GM12878 (cell line): ENCODE measurements around the gene DNAJC27. TPM values are rescaled to one million over a fixed set of nuclear protein-coding genes. Genes with fewer than 3 reads are reported as not detected.

Experiments
- ATAC-seq: fragments of 200-7000 bp; cut with Tn5 transposase; 3 replicates; pipeline ENCODE4 v1.9.1; 2020; ENCODE audit warnings: mild to moderate bottlenecking, moderate library complexity
- BruUV-seq: library from RNA; stranded (reverse); fragments of 400-500 nt; replicated peaks from 2 replicates; lab custom pipeline; 2021; lab: Mats Ljungman, UMichigan
- CTCF ChIA-PET: fragments of 300-600 bp; sonication (Branson Sonifier 250); formaldehyde crosslinking; extraction: SDS; loops from one replicate; lab custom pipeline; 2021; ENCODE audit warnings: inconsistent platforms; lab: Yijun Ruan, JAX
- POLR2A ChIA-PET: fragments of 350-600 bp; formaldehyde crosslinking; extraction: SDS; loops from one replicate; lab custom pipeline; 2021; ENCODE audit warnings: inconsistent platforms; lab: Charles Lee
- RAD21 ChIA-PET: fragments of 300-600 bp; sonication (Branson Sonifier 250); formaldehyde crosslinking; loops from one replicate; lab custom pipeline; 2023; ENCODE audit warnings: antibody characterized with exemption; ENCODE audit not compliant: unreplicated experiment; lab: Charles Lee
- SMC1A ChIA-PET: fragments of 300-600 bp; sonication (Branson Sonifier 250); formaldehyde crosslinking; loops from one replicate; lab custom pipeline; 2023; ENCODE audit not compliant: unreplicated experiment, uncharacterized antibody; lab: Charles Lee
- DNase-seq: peaks from one replicate; pipeline ENCODE4 v3.0.0-alpha.2; 2011; ENCODE audit warnings: low read depth, low spot score
- FAIRE-seq: peaks from 3 replicates; lab custom pipeline; 2011; peaks lifted over from hg19 to GRCh38; lab: Jason Lieb, UNC
- H2AFZ ChIP-seq: 2 replicates; pipeline ENCODE4 v1.6.0; 2011; ENCODE audit warnings: low read depth, low read length, control low read depth; ENCODE audit not compliant: control insufficient read depth
- H3K27ac ChIP-seq: 2 replicates; pipeline ENCODE4 v1.5.1; 2011; ENCODE audit warnings: control low read depth; ENCODE audit not compliant: control insufficient read depth, insufficient read depth
- H3K27me3 ChIP-seq, 2 experiments: replicated peaks in 1 of 2; 2 replicates each; pipeline versions ENCODE4 v1.6.0 to v1.6.1; 2011; ENCODE audit warnings: low read length in 1 of 2; ENCODE audit not compliant: control insufficient read depth in 2 of 2, insufficient read depth in 2 of 2
- H3K36me3 ChIP-seq, 2 experiments: 2 replicates each; pipeline ENCODE4 v1.5.1; 2011; ENCODE audit warnings: low read length in 1 of 2; ENCODE audit not compliant: control insufficient read depth in 2 of 2, insufficient read depth in 2 of 2
- H3K4me1 ChIP-seq: 2 replicates; pipeline ENCODE4 v1.6.1; 2011; ENCODE audit warnings: mild to moderate bottlenecking, low read length, moderate library complexity, mixed read lengths; ENCODE audit not compliant: control insufficient read depth, insufficient read depth
- H3K4me2 ChIP-seq: 2 replicates; pipeline ENCODE4 v1.6.0; 2011; ENCODE audit warnings: control low read depth; ENCODE audit not compliant: control insufficient read depth, insufficient read depth
- H3K4me3 ChIP-seq: fragments of 200-600 bp; sonication (generic); 2 replicates; pipeline ENCODE4 v1.5.1; 2016
- H3K79me2 ChIP-seq: 2 replicates; pipeline ENCODE4 v1.6.0; 2011; ENCODE audit warnings: low read length; ENCODE audit not compliant: control insufficient read depth, insufficient read depth
- H3K9ac ChIP-seq: 2 replicates; pipeline ENCODE4 v1.8.0; 2011; ENCODE audit warnings: low read length, control low read depth, mixed read lengths; ENCODE audit not compliant: control insufficient read depth, insufficient read depth
- H3K9me3 ChIP-seq: replicated peaks from 3 replicates; pipeline ENCODE4 v1.5.1; 2011; ENCODE audit warnings: mild to moderate bottlenecking, low read length; ENCODE audit not compliant: control insufficient read depth, insufficient read depth
- H4K20me1 ChIP-seq: 2 replicates; pipeline ENCODE4 v1.6.0; 2011; ENCODE audit not compliant: control insufficient read depth, insufficient read depth
- CREM ChIP-seq: IDR thresholded peaks from 2 replicates; pipeline ENCODE4 v1.6.1; 2014; ENCODE audit warnings: antibody characterized with exemption, low read depth
- FOXK2 ChIP-seq: fragments of 450-650 bp; IDR thresholded peaks from 2 replicates; pipeline ENCODE4 v1.6.1; 2017; ENCODE audit warnings: mild to moderate bottlenecking, moderate library complexity
- FOXM1 ChIP-seq: IDR thresholded peaks from 2 replicates; pipeline ENCODE4 v1.6.1; 2012; ENCODE audit warnings: low read depth, mild to moderate bottlenecking, inconsistent platforms, low read length, moderate library complexity
- KAT2A ChIP-seq: conservative IDR thresholded peaks from 2 replicates; pipeline ENCODE4 v1.6.1; 2011; ENCODE audit warnings: low read depth, low read length; ENCODE audit not compliant: control insufficient read depth
- MEF2A ChIP-seq: IDR thresholded peaks from 2 replicates; pipeline ENCODE4 v1.6.1; 2011; ENCODE audit warnings: low read depth, mild to moderate bottlenecking, low read length, moderate library complexity; ENCODE audit not compliant: insufficient read depth
- NFYA ChIP-seq: IDR thresholded peaks from 2 replicates; pipeline ENCODE4 v1.6.1; 2011; ENCODE audit warnings: low read depth, mild to moderate bottlenecking, low read length, improper control_type of control experiment, borderline replicate concordance
- PRDM15 ChIP-seq: fragments of 450-650 bp; formaldehyde crosslinking; IDR thresholded peaks from 2 replicates; pipeline ENCODE4 v1.4.0; 2020; ENCODE audit warnings: mild to moderate bottlenecking, moderate library complexity
- RFX5 ChIP-seq: IDR thresholded peaks from 2 replicates; pipeline ENCODE4 v1.6.1; 2011; ENCODE audit warnings: low read depth, low read length, improper control_type of control experiment
- RUNX3 ChIP-seq: IDR thresholded peaks from 2 replicates; pipeline ENCODE4 v1.6.1; 2012; ENCODE audit warnings: low read length, inconsistent platforms
- SREBF2 ChIP-seq: IDR thresholded peaks from 2 replicates; pipeline ENCODE4 v1.6.1; 2012; ENCODE audit warnings: mild to moderate bottlenecking, low read length
- SUPT20H ChIP-seq: IDR thresholded peaks from 2 replicates; pipeline ENCODE4 v1.6.1; 2011; ENCODE audit warnings: low read depth, mild to moderate bottlenecking, low read length, moderate library complexity, borderline replicate concordance; ENCODE audit not compliant: control insufficient read depth
- TAF1 ChIP-seq: IDR thresholded peaks from 2 replicates; pipeline ENCODE4 v1.6.1; 2011; ENCODE audit warnings: mild to moderate bottlenecking, low read depth, low read length, borderline replicate concordance
- ZZZ3 ChIP-seq: IDR thresholded peaks from 2 replicates; pipeline ENCODE4 v1.6.1; 2011; ENCODE audit warnings: low read depth; ENCODE audit not compliant: control insufficient read depth, insufficient read length
- WGBS: methylation state at CpG from one replicate; pipeline ENCODE4 v1.1.6; 2016; ENCODE audit warnings: low lambda C conversion rate; ENCODE audit not compliant: insufficient replicate concordance, insufficient coverage; ENCODE audit errors: missing lambda C conversion rate; 5-methylcytosine and 5-hydroxymethylcytosine counted together
- in situ Hi-C: fragments of 300-500 bp; cut with MboI; formaldehyde crosslinking; loops from 9 replicates; pipeline ENCODE4 v1.14.3; 2018; ENCODE audit warnings: mixed read lengths
- intact Hi-C: fragments of 100-400 bp; cut with micrococcal nuclease; formaldehyde crosslinking; loops from one replicate; pipeline ENCODE4 v1.14.2; 2022; ENCODE audit not compliant: unreplicated experiment
- polyA plus RNA-seq, 11 experiments: library from polyadenylated mRNA; depleted of rRNA in 4 of 11; unstranded in 6 of 11; stranded (reverse) in 5 of 11; fragments of >200 nt; fragmentation: Nextera tagmentation in 4 of 11; fragmentation: Illumina TruSeq in 1 of 11; extraction: Ambion mirVana in 4 of 11; extraction: Trizol in 1 of 11; gene quantifications; 1 replicate in 1 of 11; 2 replicates in 10 of 11; pipeline versions ENCODE4 v1.2.1 to v1.2.3, GENCODE V29; 2011 to 2016; ENCODE audit warnings: inconsistent platforms in 2 of 11, missing spikeins in 2 of 11, low read depth in 1 of 11
- total RNA-seq, 4 experiments: library from RNA; depleted of rRNA in 3 of 4; stranded (reverse); fragments of >200 nt in 3 of 4; fragmentation: Illumina TruSeq in 1 of 4; extraction: Trizol in 1 of 4; gene quantifications; 2 replicates each; pipeline versions ENCODE4 v1.2.1 to v1.2.3, GENCODE V29; 2013 to 2021
- TF ChIP-seq, protein P1 (sequence below), 3 experiments: IDR thresholded peaks in 2 of 3; conservative IDR thresholded peaks in 1 of 3; 2 replicates each; pipeline ENCODE4 v1.5.1; 2011; ENCODE audit warnings: low read depth in 3 of 3, low read length in 3 of 3, mild to moderate bottlenecking in 3 of 3, control low read depth in 2 of 3, moderate library complexity in 2 of 3, inconsistent platforms in 1 of 3, mixed read lengths in 1 of 3; ENCODE audit not compliant: control insufficient read depth in 2 of 3, insufficient read depth in 1 of 3; ENCODE audit errors: extremely low read depth in 1 of 3
- TF ChIP-seq, protein P2 (sequence below): fragments of 450-650 bp; IDR thresholded peaks from 2 replicates; pipeline ENCODE4 v1.6.1; 2016; ENCODE audit warnings: mild to moderate bottlenecking
- TF ChIP-seq, protein P3 (sequence below): fragments of 150-350 bp; IDR thresholded peaks from 2 replicates; pipeline ENCODE4 v1.6.1; 2014; ENCODE audit warnings: mild to moderate bottlenecking, low read depth, low read length

DNAJC27 gene
- total and polyA plus RNA-seq, 10 of the 15 experiments (the other 5 are each of a cell fraction or from before 2014, with no cell fraction given) = 0.95 to 9.6 (median 3.7) TPM

DNA sequence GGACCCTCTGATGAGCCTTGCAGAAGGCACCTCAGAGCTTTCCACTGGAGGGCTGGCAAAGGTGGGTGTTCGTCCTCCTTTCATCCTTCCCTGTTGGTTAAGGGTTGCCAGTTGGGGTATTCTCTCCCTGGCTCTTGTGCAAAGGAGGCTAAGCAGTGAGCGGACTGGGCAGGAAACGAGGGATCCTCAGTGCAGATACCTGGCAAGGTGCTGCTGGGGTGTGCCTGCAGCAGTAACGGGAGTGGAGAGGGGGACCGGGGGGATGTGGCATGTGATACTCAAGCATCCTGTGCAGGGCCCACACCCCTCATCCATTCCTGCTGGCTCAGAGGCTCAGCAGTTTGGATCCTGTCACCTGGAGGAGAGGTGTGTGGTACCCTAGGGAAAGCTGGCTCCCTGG lies 47.5 kb downstream of the DNAJC27 start:
- no peak for DNase-seq
- SMC1A ChIA-PET = no interaction called here
- BruUV-seq = no TSS peak
- no peak for FAIRE-seq
- Histone ChIP-seq H3K27ac (no peak overlapping the region), H3K36me3 (no peaks in the 10 kb centered on the region), H3K27me3 (no peaks in the 10 kb centered on the region), H3K9ac (no peak overlapping the region), H3K79me2 (peaks cover 4% of the 10 kb centered on the region), H3K9me3 (no peaks in the 10 kb centered on the region), H4K20me1 (no peaks in the 10 kb centered on the region), H3K4me2 (no peak overlapping the region), H3K4me3 (no peak overlapping the region), H2AFZ (no peak overlapping the region), H3K4me1 (peaks cover 18% of the 10 kb centered on the region)
- 87% methylated on average over 3 of the region's 5 CpGs for WGBS
- intact Hi-C loops = no loop called here
- no peak for ATAC-seq
- CTCF ChIA-PET = interaction anchor here (0.5 to 1.1 kb wide), 3 partner anchors 40 to 1622 kb away, joined by 3 read pairs; no protein-coding TSS in a partner anchor
- POLR2A ChIA-PET = no interaction called here
- RAD21 ChIA-PET = no interaction called here
- in situ Hi-C loops = no loop called here
- TF ChIP-seq, protein P1, sequence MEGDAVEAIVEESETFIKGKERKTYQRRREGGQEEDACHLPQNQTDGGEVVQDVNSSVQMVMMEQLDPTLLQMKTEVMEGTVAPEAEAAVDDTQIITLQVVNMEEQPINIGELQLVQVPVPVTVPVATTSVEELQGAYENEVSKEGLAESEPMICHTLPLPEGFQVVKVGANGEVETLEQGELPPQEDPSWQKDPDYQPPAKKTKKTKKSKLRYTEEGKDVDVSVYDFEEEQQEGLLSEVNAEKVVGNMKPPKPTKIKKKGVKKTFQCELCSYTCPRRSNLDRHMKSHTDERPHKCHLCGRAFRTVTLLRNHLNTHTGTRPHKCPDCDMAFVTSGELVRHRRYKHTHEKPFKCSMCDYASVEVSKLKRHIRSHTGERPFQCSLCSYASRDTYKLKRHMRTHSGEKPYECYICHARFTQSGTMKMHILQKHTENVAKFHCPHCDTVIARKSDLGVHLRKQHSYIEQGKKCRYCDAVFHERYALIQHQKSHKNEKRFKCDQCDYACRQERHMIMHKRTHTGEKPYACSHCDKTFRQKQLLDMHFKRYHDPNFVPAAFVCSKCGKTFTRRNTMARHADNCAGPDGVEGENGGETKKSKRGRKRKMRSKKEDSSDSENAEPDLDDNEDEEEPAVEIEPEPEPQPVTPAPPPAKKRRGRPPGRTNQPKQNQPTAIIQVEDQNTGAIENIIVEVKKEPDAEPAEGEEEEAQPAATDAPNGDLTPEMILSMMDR (IDR thresholded peaks at IDR 0.05 in 2 of 3, conservative IDR thresholded peaks at IDR 0.05 in 1 of 3; ENCODE audit: control insufficient read depth in 2 of 3, extremely low read depth in 1 of 3, insufficient read depth in 1 of 3, low read depth in 3 of 3, low read length in 3 of 3) = no peak
- TF ChIP-seq RFX5 (no peak), SREBF2 (no peak), FOXM1 (no peak), FOXK2 (no peak), RUNX3 (no peak), MEF2A (no peak), CREM (no peak), PRDM15 (CRISPR knock-in tag) (no peak), TAF1 (no peak), NFYA (no peak), ZZZ3 (no peak), SUPT20H (no peak), KAT2A (no peak)
- TF ChIP-seq, protein P2, sequence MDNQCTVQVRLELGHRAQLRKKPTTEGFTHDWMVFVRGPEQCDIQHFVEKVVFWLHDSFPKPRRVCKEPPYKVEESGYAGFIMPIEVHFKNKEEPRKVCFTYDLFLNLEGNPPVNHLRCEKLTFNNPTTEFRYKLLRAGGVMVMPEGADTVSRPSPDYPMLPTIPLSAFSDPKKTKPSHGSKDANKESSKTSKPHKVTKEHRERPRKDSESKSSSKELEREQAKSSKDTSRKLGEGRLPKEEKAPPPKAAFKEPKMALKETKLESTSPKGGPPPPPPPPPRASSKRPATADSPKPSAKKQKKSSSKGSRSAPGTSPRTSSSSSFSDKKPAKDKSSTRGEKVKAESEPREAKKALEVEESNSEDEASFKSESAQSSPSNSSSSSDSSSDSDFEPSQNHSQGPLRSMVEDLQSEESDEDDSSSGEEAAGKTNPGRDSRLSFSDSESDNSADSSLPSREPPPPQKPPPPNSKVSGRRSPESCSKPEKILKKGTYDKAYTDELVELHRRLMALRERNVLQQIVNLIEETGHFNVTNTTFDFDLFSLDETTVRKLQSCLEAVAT = no peak
- TF ChIP-seq, protein P3, sequence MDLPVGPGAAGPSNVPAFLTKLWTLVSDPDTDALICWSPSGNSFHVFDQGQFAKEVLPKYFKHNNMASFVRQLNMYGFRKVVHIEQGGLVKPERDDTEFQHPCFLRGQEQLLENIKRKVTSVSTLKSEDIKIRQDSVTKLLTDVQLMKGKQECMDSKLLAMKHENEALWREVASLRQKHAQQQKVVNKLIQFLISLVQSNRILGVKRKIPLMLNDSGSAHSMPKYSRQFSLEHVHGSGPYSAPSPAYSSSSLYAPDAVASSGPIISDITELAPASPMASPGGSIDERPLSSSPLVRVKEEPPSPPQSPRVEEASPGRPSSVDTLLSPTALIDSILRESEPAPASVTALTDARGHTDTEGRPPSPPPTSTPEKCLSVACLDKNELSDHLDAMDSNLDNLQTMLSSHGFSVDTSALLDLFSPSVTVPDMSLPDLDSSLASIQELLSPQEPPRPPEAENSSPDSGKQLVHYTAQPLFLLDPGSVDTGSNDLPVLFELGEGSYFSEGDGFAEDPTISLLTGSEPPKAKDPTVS = no peak
